ENCODE results near the gene ZAR1L.

Gene ZAR1L

GRCh38 chr13:32300920-32301319 lies 14.2 kb downstream of the ZAR1L start:
- DNase-seq (ENCODE audit: low read depth), result no peak

DNA sequence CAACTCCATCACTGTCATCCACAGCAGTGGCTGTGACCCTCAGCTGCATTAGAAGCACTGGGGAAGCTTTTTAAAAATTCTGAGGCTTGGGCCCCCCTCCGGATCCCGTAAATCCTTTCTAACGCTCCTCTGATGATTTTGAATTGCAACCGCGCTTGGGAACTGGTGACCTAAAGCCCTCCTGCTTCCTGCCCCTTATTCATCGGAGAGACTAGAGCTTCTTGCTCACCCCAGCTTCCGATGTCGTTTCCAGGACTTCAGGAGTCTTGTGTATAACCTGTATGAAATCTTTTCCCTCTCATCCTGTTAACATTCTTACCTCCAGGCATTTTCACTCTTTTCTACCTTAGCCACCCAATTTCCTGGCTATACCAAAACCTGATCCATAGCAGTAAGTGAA lies 14.8 kb downstream of the ZAR1L start:
- no peak for DNase-seq (ENCODE audit: low read depth)

GRCh38 chr13:32299893-32300292 lies 15.3 kb downstream of the ZAR1L start:
- DNase-seq (ENCODE audit: low read depth), result no peak

DNA sequence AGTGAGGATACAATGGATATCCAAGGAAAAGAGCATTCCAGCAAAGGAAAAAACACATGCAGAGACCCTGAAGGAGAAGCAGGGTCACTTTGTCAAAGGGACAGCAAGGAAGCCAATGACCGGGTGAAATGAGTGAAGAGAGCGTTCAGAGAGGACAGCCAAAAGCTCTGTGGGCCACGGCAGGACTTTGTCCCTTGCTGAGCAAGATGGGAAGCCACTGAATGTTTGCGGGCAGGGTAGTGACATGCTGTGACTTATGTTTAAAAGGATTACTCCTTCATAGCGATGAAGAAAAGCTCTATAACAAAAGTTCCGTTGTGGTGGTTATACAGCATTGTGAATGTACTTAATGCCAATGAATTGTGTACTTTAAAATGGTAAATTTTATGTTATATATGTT lies 16.5 kb downstream of the ZAR1L start:
- DNase-seq (ENCODE audit: low read depth), result no peak

- DNase-seq (ENCODE audit: low read depth), result peak; percentile 27
These were observed 18.0 kb downstream of the ZAR1L start for GRCh38 chr13:32297206-32297605.

- no peak for DNase-seq (ENCODE audit: low read depth)
These were observed 29.6 kb downstream of the ZAR1L start for GRCh38 chr13:32285633-32285965.

DNA sequence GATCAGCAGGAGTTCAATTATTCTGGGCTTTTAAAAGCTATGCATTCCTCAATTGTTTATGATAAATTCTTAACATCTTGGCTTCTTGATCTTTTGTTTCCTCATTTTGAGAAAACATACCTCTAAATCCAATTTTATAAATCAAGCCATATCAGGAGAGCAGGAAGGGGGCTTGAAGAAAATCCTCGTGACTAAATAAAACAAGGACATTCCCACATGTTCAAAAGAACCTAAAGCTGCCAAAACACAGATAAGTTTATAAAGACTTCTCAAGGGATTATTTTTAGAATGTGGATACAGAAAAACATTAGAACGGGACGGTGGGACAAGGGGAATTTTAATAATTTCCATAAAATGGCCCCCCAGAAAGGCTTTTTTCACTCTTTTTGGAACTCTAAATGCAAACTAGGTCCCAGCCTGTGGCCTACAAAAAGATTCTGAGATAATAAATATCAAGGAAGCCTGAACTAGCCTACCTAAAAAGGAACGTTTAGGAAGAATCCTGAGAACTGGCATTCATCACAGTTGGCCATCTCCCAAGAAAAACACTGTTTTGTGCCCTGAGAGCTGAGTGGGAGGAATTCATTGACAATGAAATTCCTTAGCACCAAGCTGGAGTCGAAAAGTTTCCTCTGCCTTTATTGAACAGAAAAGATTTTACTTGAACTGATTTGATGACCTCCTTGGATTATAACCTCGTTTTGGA lies 30.1 kb downstream of the ZAR1L start:
- peak; percentile 63 for DNase-seq (ENCODE audit: low read depth)

- DNase-seq (ENCODE audit: low read depth), result no peak
These were observed 33.0 kb downstream of the ZAR1L start for GRCh38 chr13:32282096-32282711.

GRCh38 chr13:32281096-32281495 lies 34.1 kb downstream of the ZAR1L start:
- DNase-seq (ENCODE audit: low read depth), result no peak

- DNase-seq (ENCODE audit: low read depth), result peak; percentile 26
These were observed 36.7 kb downstream of the ZAR1L start for GRCh38 chr13:32278426-32278825.

DNA sequence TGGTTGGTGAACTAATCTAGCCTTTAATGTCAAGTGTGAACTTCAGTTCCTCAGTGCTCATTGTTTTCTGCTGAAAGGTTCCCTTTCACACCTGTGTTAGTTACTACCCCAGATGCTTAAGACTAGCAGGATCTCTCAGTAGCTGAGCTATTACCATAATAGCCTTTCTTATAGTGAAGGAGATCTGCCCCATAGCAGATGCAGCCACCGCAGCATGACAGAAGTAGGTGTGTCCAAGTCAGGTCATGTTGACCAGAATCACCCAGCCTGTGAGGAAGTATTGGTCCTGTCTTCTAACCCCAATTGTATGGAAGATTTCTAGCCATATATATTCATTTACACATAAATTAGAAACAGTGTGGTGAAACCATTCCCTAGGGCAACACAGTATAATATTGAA lies 37.3 kb downstream of the ZAR1L start:
- DNase-seq (ENCODE audit: low read depth), result no peak

- peak; percentile 39 for DNase-seq (ENCODE audit: low read depth)
These were observed 43.0 kb downstream of the ZAR1L start for GRCh38 chr13:32272021-32272683.

DNA sequence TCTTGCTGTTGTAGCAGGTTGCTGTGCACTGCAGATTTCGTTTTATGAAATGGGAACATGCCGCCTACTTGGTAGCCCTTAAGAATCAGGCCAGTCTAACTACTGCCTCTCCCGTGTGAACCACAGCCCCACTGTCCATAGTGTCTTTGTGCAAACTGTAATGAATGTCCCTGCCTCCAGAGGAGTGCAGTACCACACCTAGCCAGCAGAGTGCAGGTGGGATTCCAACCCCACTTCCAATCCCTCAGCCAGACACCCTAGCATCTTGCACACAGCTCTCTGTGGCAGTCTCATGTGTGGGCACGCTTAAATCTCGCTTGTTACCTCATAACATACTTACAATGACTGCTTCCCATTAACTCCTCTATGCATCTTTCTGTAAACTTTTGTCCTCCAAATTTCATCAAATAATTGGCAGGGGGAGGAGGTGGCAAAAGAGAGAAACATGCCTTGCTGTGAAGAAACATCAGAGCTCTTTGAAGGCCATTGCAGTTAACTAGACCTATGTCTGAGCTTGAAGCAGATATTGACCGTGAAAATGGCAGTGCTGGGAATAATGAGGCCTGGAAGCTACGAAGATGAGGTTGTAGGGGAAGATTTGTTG lies 47.2 kb downstream of the ZAR1L start:
- DNase-seq (ENCODE audit: low read depth), result no peak

DNA sequence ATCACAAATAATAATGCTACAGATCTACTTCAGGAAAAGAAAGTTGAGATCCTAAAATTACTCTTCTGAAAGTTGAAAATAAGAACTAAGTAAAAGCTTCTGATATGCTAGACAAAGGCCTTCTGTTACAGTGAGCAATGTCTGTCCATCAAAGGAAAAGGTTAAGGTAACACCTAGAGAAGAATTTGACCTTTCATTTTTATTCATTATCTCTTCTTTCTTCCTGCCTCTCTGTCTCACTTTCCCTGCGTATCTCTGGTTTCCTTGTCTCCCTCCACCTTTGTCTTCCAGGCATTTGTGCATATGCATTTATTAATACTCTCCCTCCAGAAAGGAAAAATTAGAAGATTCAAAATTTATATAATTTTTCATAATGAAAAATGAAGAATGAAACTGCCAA lies 49.0 kb downstream of the ZAR1L start:
- no peak for DNase-seq (ENCODE audit: low read depth)

DNA sequence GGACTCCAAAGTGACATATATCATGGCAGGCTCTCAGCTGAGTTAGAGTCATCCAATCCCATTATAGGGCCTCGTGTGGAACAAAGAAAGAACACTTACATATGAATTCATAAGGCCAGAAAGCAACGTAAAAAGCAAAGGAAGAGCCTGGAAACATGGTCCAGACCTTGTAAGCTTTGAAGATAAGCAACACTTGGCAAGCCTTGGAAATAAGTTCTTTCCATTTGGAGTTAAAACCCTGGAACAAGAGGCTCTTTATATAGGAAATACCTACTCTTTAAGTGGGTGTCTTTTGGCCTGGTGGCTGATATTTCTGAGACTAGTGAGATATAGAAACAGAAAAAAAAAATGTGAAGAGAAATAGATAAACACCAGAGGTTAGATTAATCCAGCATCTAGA lies 49.4 kb downstream of the ZAR1L start:
- no peak for DNase-seq (ENCODE audit: low read depth)

- DNase-seq (ENCODE audit: low read depth), result peak; percentile 71
These were observed 50.8 kb downstream of the ZAR1L start for GRCh38 chr13:32264407-32264806.

GRCh38 chr13:32262619-32263018 lies 52.5 kb downstream of the ZAR1L start:
- DNase-seq (ENCODE audit: low read depth), result no peak

- DNase-seq (ENCODE audit: low read depth), result no peak
These were observed 53.0 kb downstream of the ZAR1L start for GRCh38 chr13:32262165-32262564.

DNA sequence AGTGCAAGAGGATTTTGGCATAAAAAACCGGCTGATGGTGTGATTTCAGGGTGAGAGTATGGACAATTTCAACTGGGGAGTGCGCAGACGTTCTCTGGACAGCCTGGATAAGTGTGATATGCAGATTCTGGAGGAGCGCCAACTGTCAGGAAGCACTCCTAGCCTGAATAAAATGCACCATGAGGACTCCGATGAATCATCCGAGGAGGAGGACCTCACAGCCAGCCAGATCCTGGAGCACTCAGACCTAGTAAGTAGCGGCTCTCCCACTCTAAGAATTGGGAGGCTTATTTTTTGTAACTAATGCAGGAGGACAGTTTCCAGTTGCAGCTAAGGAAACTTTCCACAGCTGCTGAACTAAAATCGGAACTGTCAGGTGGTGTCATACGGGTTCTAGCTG lies 53.6 kb downstream of the ZAR1L start:
- DNase-seq (ENCODE audit: low read depth), result peak; percentile 96

DNA sequence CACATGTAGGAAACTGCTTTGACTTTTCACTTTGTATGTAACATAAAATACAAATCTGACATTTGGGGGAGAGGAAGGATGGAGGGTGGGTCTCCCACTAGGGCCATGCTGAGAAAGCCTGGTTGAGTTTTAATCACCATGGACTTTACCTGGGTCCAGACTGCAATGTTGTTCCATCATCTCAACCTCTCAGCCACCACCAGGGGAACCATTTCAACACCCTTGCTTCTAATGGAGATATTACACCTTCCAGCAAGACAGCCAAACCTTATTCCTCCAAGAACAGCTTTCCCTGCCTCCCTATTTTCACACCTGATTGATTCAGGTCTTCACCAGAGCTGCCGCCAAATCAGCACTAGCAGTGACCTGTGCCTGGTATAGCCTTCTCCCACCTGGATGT lies 56.0 kb downstream of the ZAR1L start:
- no peak for DNase-seq (ENCODE audit: low read depth)

DNA sequence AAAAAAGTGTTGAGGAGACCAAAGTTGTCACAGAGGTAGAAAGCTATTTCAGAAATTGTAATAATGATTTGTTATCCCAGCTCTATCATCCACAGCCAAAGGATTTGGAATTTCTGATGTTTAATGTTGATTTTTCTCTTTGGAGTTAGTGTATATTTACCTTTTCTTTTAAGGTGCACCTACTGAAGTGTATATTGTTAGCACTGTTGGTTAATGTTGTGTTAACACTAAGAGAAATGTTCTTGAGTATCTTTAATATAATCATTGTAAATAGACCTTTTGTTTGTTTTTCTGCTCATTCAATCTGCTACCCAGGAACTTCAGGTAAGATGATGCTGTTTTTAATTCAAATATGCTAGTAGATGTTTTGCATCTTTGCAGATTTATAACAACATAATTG lies 57.5 kb downstream of the ZAR1L start:
- DNase-seq (ENCODE audit: low read depth), result no peak

DNA sequence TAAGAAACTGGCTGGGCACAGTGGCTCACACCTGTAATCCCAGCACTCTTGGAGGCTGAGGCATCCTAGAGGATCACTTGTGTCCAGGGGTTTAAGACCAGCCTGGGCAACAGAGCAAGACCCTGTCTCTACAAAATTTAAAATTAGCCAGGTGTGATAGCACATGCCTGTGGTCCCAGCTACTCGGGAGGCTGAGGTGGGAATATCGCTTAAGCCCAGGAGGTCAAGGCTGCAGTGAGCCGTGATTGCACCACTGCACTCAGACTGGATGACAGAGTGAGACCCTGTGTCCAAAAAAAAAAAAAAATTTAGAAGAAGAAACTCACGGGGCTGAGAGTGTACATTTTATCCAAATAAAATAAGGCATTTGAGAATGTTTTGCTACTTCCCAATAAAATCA lies 58.9 kb downstream of the ZAR1L start:
- no peak for DNase-seq (ENCODE audit: low read depth)

DNA sequence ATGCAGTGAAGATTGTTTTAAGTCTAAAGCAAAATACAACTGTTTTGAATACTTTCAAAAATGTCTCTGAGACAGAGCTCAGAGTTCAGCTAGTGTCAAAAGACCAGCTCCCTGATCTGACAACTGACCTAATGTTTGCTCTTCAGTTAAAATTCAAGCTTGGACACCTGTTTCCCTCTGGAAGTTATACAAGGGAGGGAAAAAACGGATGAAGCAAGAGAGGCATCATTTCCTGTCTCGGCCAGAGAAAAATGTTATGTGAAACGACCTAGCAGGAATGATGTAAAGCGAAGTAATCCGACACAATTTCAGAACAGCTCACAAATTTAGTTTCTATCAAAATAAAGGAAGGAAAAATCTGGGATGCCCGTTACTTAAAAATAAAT lies 59.4 kb downstream of the ZAR1L start:
- peak; percentile 25 for DNase-seq (ENCODE audit: low read depth)

All from amniotic epithelial cell (primary cell).